Measurements from ENCODE around the gene PUS1.
A peak's percentile ranks its signal among the peaks of the same experiment; 100 is the strongest.
"Not testable (repeated sequence)": the region's sequence is repeated elsewhere in the genome, so short reads cannot be mapped to it uniquely, and the experiment has no call there.

The PUS1 gene

GRCh38 chr12:131928711-131929580 is at the start of gene PUS1:
Gene PUS1 (plus strand): TSS chr12:131929276. CDS start chr12:131929723, 447 bp downstream.
- in situ Hi-C loops (cut with MboI; ENCODE audit: low pct_unique_long_range_greater_than_20kb, low sequenced_read_pairs): no loop called here
- DNase-seq: peak; percentile 91

- DNase-seq: peak; percentile 49
- in situ Hi-C loops (cut with MboI; ENCODE audit: low pct_unique_long_range_greater_than_20kb, low sequenced_read_pairs): no loop called here
Measured at GRCh38 chr12:131882804-131883520, 46.1 kb upstream of the PUS1 start.

GRCh38 chr12:131883521-131883900 is 45.6 kb upstream of the PUS1 start:
- DNase-seq: no peak
- in situ Hi-C loops (cut with MboI; ENCODE audit: low pct_unique_long_range_greater_than_20kb, low sequenced_read_pairs): no loop called here

- in situ Hi-C loops (cut with MboI; ENCODE audit: low pct_unique_long_range_greater_than_20kb, low sequenced_read_pairs); DNase-seq: not testable (repeated sequence)
Measured at GRCh38 chr12:131885076-131885475, 44.0 kb upstream of the PUS1 start.

- in situ Hi-C loops (cut with MboI; ENCODE audit: low pct_unique_long_range_greater_than_20kb, low sequenced_read_pairs): no loop called here
- no peak for DNase-seq
Measured at GRCh38 chr12:131885543-131886057, 43.5 kb upstream of the PUS1 start.

- DNase-seq; in situ Hi-C loops (cut with MboI; ENCODE audit: low pct_unique_long_range_greater_than_20kb, low sequenced_read_pairs): not testable (repeated sequence)
Measured at GRCh38 chr12:131891722-131892121, 37.4 kb upstream of the PUS1 start.

- in situ Hi-C loops (cut with MboI; ENCODE audit: low pct_unique_long_range_greater_than_20kb, low sequenced_read_pairs): no loop called here
- DNase-seq: no peak
Measured at GRCh38 chr12:131892711-131893604, 36.1 kb upstream of the PUS1 start.

- in situ Hi-C loops (cut with MboI; ENCODE audit: low pct_unique_long_range_greater_than_20kb, low sequenced_read_pairs): no loop called here
- DNase-seq: no peak
Measured at GRCh38 chr12:131893605-131894312, 35.3 kb upstream of the PUS1 start.

GRCh38 chr12:131894313-131894860 is 34.7 kb upstream of the PUS1 start, which contains the start of gene ULK1:
Gene ULK1 (plus strand): TSS chr12:131894622. CDS start chr12:131895002, 380 bp downstream.
- DNase-seq: peak; percentile 78
- in situ Hi-C loops (cut with MboI; ENCODE audit: low pct_unique_long_range_greater_than_20kb, low sequenced_read_pairs): no loop called here

- in situ Hi-C loops (cut with MboI; ENCODE audit: low pct_unique_long_range_greater_than_20kb, low sequenced_read_pairs): no loop called here
- no peak for DNase-seq
Measured at GRCh38 chr12:131894981-131895639, 34.0 kb upstream of the PUS1 start.

- DNase-seq: no peak
- in situ Hi-C loops (cut with MboI; ENCODE audit: low pct_unique_long_range_greater_than_20kb, low sequenced_read_pairs): no loop called here
Measured at GRCh38 chr12:131895640-131896079, 33.4 kb upstream of the PUS1 start.

- in situ Hi-C loops (cut with MboI; ENCODE audit: low pct_unique_long_range_greater_than_20kb, low sequenced_read_pairs): no loop called here
- peak; percentile 81 for DNase-seq
Measured at GRCh38 chr12:131896080-131896810, 32.8 kb upstream of the PUS1 start.

- DNase-seq: peak; percentile 19
Measured at GRCh38 chr12:131896811-131897270, 32.2 kb upstream of the PUS1 start.

GRCh38 chr12:131897276-131897675 is 31.8 kb upstream of the PUS1 start:
- no peak for DNase-seq
- in situ Hi-C loops (cut with MboI; ENCODE audit: low pct_unique_long_range_greater_than_20kb, low sequenced_read_pairs): no loop called here

More at GRCh38 chr12:131896811-131897270, 32.2 kb upstream of the PUS1 start:
- in situ Hi-C loops (cut with MboI; ENCODE audit: low pct_unique_long_range_greater_than_20kb, low sequenced_read_pairs): no loop called here

- DNase-seq: no peak
Measured at GRCh38 chr12:131897875-131898274, 31.2 kb upstream of the PUS1 start.

GRCh38 chr12:131900397-131900796 is 28.7 kb upstream of the PUS1 start:
- in situ Hi-C loops (cut with MboI; ENCODE audit: low pct_unique_long_range_greater_than_20kb, low sequenced_read_pairs): no loop called here
- no peak for DNase-seq

More at GRCh38 chr12:131897875-131898274, 31.2 kb upstream of the PUS1 start:
- in situ Hi-C loops (cut with MboI; ENCODE audit: low pct_unique_long_range_greater_than_20kb, low sequenced_read_pairs): no loop called here

All from KBM-7 (cell line).